ENCODE results near the gene SLC8B1. TPM values are rescaled to one million over a fixed set of nuclear protein-coding genes. Genes with fewer than 3 reads are reported as not detected.

SLC8B1 gene
- total RNA-seq, 1 donor from 2014 or later: 7.1 TPM

DNA sequence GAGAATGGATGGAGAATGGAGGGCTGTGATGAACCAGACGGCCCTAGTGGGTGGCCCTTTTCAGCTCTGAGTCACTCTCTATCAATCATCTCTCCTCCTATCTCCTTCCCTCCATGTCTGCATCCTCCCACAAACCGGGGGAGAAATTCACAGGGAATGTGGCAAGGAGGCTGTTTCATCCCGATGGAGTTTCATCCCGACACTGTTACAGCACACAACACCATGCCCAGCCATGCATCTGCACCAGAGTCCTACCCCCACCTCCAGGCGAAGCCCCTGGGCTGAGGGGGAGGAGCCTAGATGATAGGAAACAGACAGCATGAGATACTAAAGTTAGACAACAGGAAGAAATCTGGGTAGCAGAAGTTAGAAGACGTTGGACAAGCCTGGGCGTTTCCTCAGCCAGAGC, 20.8 kb downstream of the SLC8B1 start:
- H3K9me3 Mint-ChIP-seq: no peaks in the 10 kb centered on the region

DNA sequence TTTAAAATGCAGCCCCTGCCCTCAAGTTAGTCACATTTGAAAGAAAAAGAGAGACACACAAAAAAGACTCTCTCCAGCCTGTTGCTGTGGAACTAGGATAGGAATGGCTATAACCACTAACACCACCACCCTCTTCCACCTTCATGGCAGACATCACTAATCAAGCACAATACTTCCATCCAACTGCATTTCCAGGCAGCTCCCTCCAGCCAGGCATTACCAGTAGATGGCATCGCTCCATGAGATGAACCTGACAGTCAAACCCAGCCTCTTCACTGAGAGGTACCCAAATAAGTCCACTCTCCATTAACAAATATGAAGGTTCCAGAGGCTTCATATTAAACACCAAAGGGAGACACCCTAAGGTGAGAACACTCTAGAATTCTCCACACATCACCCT, 24.4 kb downstream of the SLC8B1 start:
- Mint-ChIP-seq H3K4me1 (peaks cover 3% of the 10 kb centered on the region), H3K27me3 (ENCODE audit: low read depth) (no peaks in the 10 kb centered on the region)
- no peak for DNase-seq (ENCODE audit: low read depth, low spot score)

More for the DNA sequence above, 20.8 kb downstream of the SLC8B1 start:
- H3K36me3 Mint-ChIP-seq (ENCODE audit: low read depth): peaks cover 10% of the 10 kb centered on the region
- H3K27me3 Mint-ChIP-seq (ENCODE audit: low read depth): no peaks in the 10 kb centered on the region
- H3K4me3 Mint-ChIP-seq: no peak overlapping the region
- DNase-seq (ENCODE audit: low read depth, low spot score): no peak
- peaks cover 7% of the 10 kb centered on the region for H3K4me1 Mint-ChIP-seq
- TF ChIP-seq, protein P1, sequence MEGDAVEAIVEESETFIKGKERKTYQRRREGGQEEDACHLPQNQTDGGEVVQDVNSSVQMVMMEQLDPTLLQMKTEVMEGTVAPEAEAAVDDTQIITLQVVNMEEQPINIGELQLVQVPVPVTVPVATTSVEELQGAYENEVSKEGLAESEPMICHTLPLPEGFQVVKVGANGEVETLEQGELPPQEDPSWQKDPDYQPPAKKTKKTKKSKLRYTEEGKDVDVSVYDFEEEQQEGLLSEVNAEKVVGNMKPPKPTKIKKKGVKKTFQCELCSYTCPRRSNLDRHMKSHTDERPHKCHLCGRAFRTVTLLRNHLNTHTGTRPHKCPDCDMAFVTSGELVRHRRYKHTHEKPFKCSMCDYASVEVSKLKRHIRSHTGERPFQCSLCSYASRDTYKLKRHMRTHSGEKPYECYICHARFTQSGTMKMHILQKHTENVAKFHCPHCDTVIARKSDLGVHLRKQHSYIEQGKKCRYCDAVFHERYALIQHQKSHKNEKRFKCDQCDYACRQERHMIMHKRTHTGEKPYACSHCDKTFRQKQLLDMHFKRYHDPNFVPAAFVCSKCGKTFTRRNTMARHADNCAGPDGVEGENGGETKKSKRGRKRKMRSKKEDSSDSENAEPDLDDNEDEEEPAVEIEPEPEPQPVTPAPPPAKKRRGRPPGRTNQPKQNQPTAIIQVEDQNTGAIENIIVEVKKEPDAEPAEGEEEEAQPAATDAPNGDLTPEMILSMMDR (conservative IDR thresholded peaks at IDR 0.05): no peak
- H3K27ac Mint-ChIP-seq (ENCODE audit: unreplicated experiment): peak overlapping the region; percentile 72

DNA sequence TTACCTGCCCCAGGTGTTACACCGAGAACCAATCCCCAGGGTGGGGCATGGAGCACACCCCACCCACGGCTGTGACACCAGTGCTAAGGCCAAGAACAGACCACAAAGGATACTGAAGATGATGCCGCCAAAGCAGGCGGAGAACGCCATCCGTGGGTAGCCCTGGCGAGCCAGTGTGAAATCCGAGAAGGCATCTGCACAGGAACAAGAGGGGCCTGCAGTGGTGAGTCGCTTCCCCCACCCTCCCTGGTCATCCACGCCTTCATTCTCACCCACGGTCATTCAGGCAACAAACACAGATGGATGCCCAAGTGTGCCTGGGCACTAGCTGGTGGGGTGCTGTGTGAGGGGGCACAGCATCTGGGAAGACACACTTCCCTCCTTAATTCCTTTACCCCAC, 28.5 kb downstream of the SLC8B1 start:
- H3K27me3 Mint-ChIP-seq (ENCODE audit: low read depth): no peaks in the 10 kb centered on the region
- DNase-seq (ENCODE audit: low read depth, low spot score): no peak
- H3K4me1 Mint-ChIP-seq: peaks cover 14% of the 10 kb centered on the region
- TF ChIP-seq, protein P1 (conservative IDR thresholded peaks at IDR 0.05): no peak
- no peak overlapping the region for H3K4me3 Mint-ChIP-seq
- H3K9me3 Mint-ChIP-seq: no peaks in the 10 kb centered on the region
- peaks cover 3% of the 10 kb centered on the region for H3K36me3 Mint-ChIP-seq (ENCODE audit: low read depth)
- H3K27ac Mint-ChIP-seq (ENCODE audit: unreplicated experiment): no peak overlapping the region

More for the DNA sequence above, 24.4 kb downstream of the SLC8B1 start:
- Mint-ChIP-seq H3K4me3 (no peak overlapping the region), H3K36me3 (ENCODE audit: low read depth) (peaks cover 3% of the 10 kb centered on the region), H3K27ac (ENCODE audit: unreplicated experiment) (no peak overlapping the region), H3K9me3 (no peaks in the 10 kb centered on the region)
- TF ChIP-seq, protein P1 (conservative IDR thresholded peaks at IDR 0.05): peak; percentile 19

GRCh38 chr12:113305281-113305856, 29.5 kb downstream of the SLC8B1 start:
- DNase-seq (ENCODE audit: low read depth, low spot score): no peak
- H3K27me3 Mint-ChIP-seq (ENCODE audit: low read depth): no peaks in the 10 kb centered on the region
- no peak overlapping the region for H3K4me3 Mint-ChIP-seq
- no peaks in the 10 kb centered on the region for H3K9me3 Mint-ChIP-seq
- H3K36me3 Mint-ChIP-seq (ENCODE audit: low read depth): peaks cover under 1% of the 10 kb centered on the region
- no peak overlapping the region for H3K27ac Mint-ChIP-seq (ENCODE audit: unreplicated experiment)
- TF ChIP-seq, protein P1 (conservative IDR thresholded peaks at IDR 0.05): no peak
- H3K4me1 Mint-ChIP-seq: peaks cover 14% of the 10 kb centered on the region

GRCh38 chr12:113302886-113303640, 31.8 kb downstream of the SLC8B1 start:
- no peak for DNase-seq (ENCODE audit: low read depth, low spot score)
- TF ChIP-seq, protein P1 (conservative IDR thresholded peaks at IDR 0.05): no peak
- H3K27me3 Mint-ChIP-seq (ENCODE audit: low read depth): no peaks in the 10 kb centered on the region
- peaks cover 18% of the 10 kb centered on the region for H3K4me1 Mint-ChIP-seq
- H3K9me3 Mint-ChIP-seq: no peaks in the 10 kb centered on the region
- no peak overlapping the region for H3K27ac Mint-ChIP-seq (ENCODE audit: unreplicated experiment)
- H3K4me3 Mint-ChIP-seq: no peak overlapping the region
- no peaks in the 10 kb centered on the region for H3K36me3 Mint-ChIP-seq (ENCODE audit: low read depth)
